A549 treated with RU486 at 1 μM for 4 hours (cell line): ENCODE results near the gene MTRF1L. TPM values are rescaled to one million over a fixed set of nuclear protein-coding genes. Genes with fewer than 3 reads are reported as not detected.

Experiments
- total RNA-seq: library from RNA; stranded (reverse); fragments of 200-300 nt; extraction: Qiagen RNA extraction; gene quantifications from 5 replicates; pipeline ENCODE4 v1.2.3, GENCODE V29; 2022; ENCODE audit warnings: low read depth

The MTRF1L gene, protein sequence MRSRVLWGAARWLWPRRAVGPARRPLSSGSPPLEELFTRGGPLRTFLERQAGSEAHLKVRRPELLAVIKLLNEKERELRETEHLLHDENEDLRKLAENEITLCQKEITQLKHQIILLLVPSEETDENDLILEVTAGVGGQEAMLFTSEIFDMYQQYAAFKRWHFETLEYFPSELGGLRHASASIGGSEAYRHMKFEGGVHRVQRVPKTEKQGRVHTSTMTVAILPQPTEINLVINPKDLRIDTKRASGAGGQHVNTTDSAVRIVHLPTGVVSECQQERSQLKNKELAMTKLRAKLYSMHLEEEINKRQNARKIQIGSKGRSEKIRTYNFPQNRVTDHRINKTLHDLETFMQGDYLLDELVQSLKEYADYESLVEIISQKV
- total RNA-seq: 14.5 to 15.4 TPM (median 15.1 TPM) in 5 replicates

DNA sequence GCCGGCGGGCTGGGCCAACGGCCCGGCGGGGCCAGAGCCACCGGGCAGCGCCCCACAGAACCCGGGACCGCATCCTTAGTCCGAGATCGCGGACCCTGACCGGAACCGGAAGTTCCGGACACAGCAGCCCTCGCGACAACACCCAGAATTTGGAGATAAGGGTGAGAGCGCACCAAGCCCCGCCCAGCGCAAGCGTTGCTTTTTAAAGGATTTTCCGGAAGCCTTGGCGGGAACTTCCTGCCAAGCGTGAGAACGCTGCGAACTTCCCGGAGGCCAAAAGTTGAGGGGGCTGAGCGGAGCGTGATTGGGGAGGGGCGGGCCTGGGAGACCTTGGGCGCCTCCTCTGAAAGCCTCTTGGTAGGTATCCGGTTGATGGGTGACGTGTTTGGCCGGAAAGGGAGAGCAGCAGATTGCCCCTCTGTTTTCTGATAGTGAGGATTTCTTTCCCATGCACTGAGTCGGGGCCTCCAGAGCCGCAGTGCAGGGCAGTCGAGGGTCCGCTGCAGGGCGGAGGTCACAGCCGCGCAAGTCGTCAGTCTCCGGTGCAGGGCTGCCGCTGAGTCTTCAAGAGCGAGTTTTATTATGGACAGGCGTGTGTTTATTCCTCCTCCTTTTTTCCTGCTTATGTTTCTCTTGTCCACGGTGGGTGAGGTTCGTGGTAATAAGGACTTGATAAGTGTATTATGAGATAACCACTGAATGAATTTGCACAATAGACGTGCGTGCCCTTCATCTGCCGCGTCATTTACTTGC, at the start of gene MTRF1L:
MTRF1L (minus strand) TSS at position 97 of the 753 bp plus-strand sequence; CDS start at position 73, 24 bp downstream.

DNA sequence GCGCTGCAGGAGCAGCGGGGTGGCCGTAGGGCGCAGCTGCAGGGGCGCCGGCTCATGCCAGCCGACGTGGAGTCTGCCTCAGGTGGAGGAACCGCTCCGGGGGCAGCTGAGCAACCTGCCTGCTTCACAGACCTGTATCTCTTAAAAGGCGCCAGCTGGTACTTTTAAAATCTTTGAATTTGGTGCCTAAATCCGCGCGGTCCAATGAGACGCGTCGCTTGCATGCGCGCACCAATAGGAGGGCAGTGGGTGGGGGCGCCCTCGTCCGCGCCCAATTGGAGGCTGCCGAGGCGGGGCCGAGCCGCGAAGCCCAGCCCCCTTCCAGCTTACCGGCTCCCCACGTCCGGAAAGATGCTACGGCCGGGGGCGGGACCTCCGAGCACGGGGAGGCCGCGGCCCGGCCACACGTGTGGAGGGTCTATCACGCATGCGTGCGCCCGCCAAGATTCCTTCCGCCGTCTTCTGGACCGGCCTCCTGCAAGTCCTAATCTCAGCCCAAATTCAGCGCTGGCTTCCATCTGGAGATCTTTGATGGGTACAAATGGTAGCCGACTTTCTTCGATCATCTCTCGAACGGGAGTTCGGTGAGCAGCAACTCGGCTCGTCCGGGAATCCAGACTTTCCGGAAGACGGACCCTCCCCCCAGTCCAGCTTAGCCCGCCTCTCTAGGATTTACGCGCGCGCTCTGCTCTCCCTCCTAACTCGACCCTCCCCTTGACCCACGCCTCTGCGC, 19.4 kb downstream of the MTRF1L start, which contains the start of gene FBXO5:
FBXO5 (minus strand) TSS at position 138 of the 733 bp plus-strand sequence; CDS start at position 56, 82 bp downstream.

Other genes with a start within 250 kb of the MTRF1L start
- gene FBXO5, start 19.7 kb downstream of the MTRF1L start, total RNA-seq: 12.7 to 26.0 TPM (median 20.7 TPM) in 5 replicates
- gene RGS17, start 128.6 kb upstream of the MTRF1L start, total RNA-seq: 3.5 to 7.8 TPM (median 7.0 TPM) in 5 replicates